ENCODE data around the gene SSTR1.

SSTR1 gene

GRCh38 chr14:38203929-38204718 is 3.6 kb upstream of the SSTR1 start:
- no peak for DNase-seq (ENCODE audit: low spot score)

DNA sequence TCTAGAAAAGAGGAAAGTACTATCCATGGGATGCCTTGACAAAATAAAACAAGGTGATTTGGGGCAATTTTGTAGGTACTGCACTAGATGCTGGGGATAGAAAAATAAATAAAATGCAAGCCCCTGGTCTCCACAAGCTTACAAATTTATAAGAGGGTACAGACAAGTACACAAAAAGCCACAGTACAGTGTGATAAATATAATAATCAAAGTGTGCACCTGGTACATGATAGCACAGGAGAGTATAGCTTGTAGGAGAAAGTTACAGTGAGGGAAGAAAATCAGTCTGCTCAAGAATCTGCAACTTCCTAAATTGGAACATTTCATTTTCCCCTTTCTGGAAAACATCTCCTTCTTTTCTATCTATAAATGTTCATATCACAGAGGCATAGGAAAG is 3.0 kb upstream of the SSTR1 start:
- no peak for DNase-seq (ENCODE audit: low spot score)

GRCh38 chr14:38205119-38205813 is 2.4 kb upstream of the SSTR1 start:
- DNase-seq (ENCODE audit: low spot score) = no peak

DNA sequence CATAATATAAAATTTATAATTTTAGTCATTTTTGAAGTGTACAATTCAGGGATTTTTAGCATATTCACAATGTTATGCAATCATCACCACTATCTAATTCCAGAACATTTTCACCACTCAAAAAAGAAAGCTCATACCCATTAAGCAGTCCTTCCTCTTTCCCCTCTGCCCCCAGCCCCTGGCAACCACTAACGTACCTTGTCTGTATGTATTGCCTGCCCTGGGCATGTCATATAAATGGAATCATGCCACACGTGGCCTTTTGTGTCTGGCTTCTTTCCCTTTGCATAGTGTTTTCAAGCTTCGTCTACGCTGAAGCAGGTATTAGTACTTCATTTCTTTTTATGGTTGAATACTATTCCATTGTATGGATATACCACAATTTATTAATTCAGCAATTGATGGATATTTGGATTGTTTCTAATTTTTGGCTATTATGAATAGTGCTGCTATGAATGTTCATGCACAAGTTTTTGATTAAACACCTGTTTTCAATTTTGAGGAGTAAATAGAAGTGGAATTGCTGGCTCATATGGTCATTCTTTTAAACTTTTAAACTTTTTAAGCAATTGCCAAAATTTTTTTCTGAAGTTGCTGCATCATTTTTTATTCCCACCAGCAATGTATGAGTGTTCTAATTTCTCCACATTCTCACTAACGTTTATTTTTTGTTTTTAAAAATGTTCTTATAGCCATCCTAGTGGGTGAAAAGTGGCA is 1.6 kb upstream of the SSTR1 start:
- DNase-seq (ENCODE audit: low spot score) = no peak

- DNase-seq (ENCODE audit: low spot score) = no peak
Observed at GRCh38 chr14:38206689-38207376, 871 bp upstream of the SSTR1 start.

GRCh38 chr14:38207377-38207735 is 348 bp upstream of the SSTR1 start:
- no peak for DNase-seq (ENCODE audit: low spot score)

- DNase-seq (ENCODE audit: low spot score) = no peak
Observed at GRCh38 chr14:38208618-38209562, 1.2 kb downstream of the SSTR1 start.

DNA sequence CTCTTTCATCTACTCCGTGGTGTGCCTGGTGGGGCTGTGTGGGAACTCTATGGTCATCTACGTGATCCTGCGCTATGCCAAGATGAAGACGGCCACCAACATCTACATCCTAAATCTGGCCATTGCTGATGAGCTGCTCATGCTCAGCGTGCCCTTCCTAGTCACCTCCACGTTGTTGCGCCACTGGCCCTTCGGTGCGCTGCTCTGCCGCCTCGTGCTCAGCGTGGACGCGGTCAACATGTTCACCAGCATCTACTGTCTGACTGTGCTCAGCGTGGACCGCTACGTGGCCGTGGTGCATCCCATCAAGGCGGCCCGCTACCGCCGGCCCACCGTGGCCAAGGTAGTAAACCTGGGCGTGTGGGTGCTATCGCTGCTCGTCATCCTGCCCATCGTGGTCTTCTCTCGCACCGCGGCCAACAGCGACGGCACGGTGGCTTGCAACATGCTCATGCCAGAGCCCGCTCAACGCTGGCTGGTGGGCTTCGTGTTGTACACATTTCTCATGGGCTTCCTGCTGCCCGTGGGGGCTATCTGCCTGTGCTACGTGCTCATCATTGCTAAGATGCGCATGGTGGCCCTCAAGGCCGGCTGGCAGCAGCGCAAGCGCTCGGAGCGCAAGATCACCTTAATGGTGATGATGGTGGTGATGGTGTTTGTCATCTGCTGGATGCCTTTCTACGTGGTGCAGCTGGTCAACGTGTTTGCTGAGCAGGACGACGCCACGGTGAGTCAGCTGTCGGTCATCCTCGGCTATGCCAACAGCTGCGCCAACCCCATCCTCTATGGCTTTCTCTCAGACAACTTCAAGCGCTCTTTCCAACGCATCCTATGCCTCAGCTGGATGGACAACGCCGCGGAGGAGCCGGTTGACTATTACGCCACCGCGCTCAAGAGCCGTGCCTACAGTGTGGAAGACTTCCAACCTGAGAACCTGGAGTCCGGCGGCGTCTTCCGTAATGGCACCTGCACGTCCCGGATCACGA is 2.2 kb downstream of the SSTR1 start:
- DNase-seq (ENCODE audit: low spot score) = no peak

GRCh38 chr14:38210587-38211216 is 3.0 kb downstream of the SSTR1 start:
- no peak for DNase-seq (ENCODE audit: low spot score)

DNA sequence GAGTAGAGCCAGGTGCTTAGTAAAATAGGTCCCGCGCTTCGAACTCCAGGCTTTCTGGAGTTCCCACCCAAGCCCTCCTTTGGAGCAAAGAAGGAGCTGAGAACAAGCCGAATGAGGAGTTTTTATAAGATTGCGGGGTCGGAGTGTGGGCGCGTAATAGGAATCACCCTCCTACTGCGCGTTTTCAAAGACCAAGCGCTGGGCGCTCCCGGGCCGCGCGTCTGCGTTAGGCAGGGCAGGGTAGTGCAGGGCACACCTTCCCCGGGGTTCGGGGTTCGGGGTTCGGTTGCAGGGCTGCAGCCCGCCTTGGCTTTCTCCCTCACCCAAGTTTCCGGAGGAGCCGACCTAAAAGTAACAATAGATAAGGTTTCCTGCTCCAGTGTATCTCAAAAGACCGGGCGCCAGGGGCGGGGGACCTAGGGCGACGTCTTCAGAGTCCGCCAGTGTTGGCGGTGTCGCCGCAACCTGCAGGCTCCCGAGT is 3.6 kb downstream of the SSTR1 start:
- DNase-seq (ENCODE audit: low spot score) = no peak

- no peak for DNase-seq (ENCODE audit: low spot score)
Observed at GRCh38 chr14:38212111-38212510, 4.4 kb downstream of the SSTR1 start.

- no peak for DNase-seq (ENCODE audit: low spot score)
Observed at GRCh38 chr14:38213001-38213400, 5.3 kb downstream of the SSTR1 start.

GRCh38 chr14:38217553-38217952 is 9.8 kb downstream of the SSTR1 start:
- DNase-seq (ENCODE audit: low spot score) = no peak

- DNase-seq (ENCODE audit: low spot score) = no peak
Observed at GRCh38 chr14:38221077-38221476, 13.4 kb downstream of the SSTR1 start.

DNA sequence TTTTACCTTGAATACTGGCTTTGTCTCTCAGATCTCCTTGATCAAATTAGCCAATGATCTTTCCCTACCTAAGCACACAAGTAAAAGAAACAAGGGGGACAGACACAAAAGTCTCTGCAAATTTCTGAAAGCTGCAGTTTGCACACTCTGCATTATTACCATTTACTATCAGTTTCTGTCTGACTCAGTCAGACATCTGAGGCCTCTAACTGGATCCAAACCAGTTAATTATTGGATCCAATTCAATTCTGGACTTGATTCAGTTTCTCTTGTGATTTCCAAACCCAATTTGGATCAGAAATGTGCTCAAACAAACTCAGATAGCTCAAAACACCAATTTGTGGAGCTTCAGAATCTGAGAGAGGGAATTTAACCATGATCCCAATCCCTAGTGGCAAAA is 16.6 kb downstream of the SSTR1 start:
- DNase-seq (ENCODE audit: low spot score) = no peak

DNA sequence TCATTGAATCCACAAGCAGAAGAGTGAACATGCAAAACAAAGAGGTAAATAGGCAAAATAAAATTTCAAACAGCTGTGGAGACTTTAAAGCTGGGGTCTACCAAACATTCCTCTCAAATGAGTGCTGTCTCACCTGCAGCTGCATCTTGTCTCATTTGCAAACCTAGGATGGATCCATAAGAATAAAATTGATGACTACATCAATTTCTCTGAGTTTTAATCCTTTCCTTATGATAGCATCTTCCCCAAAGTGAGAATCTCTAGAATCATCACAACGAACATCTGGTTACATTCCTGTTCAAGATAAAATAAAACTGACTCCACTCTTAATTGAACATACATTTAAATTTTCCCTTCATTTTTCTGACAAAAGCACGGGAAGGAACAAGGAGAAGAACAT is 18.2 kb downstream of the SSTR1 start:
- no peak for DNase-seq (ENCODE audit: low spot score)

DNA sequence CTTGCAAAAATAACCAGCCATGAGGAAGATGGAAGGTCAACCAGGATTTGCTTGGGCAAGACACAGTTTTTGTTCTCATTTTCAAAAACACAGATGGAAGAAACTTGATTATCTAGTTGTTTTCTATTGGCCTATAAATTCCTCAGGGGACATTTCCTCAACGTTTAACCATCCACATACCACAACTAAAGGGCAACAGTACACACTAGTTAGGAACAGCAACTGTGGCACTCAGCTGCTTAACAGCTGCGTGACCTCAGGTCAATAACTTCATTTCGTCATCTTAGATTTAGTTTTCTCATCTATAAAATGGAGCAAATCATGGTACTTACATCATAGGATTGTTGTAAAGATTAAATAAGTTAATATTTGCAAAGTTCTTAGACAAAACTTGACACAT is 18.7 kb downstream of the SSTR1 start:
- no peak for DNase-seq (ENCODE audit: low spot score)

GRCh38 chr14:38233218-38233617 is 25.5 kb downstream of the SSTR1 start:
- DNase-seq (ENCODE audit: low spot score) = no peak

- DNase-seq (ENCODE audit: low spot score) = no peak
Observed at GRCh38 chr14:38238332-38238731, 30.6 kb downstream of the SSTR1 start.

GRCh38 chr14:38238878-38239277 is 31.2 kb downstream of the SSTR1 start:
- no peak for DNase-seq (ENCODE audit: low spot score)
